ENCODE data around the gene TMPRSS15. TPM values are rescaled to one million over a fixed set of nuclear protein-coding genes. Genes with fewer than 3 reads are reported as not detected.

The TMPRSS15 gene
- total RNA-seq, 3 donors from 2014 or later, result not detected

GRCh38 chr21:18369115-18369514 lies 34.5 kb downstream of the TMPRSS15 start:
- H3K4me1 ChIP-seq (ENCODE audit: low read depth), result no peaks in the 10 kb centered on the region
- no peak overlapping the region for H3K4me3 ChIP-seq
- DNase-seq (peak in 1 of 3 donors; percentile 22), ATAC-seq (no peak)
- no peaks in the 10 kb centered on the region for H3K9me3 ChIP-seq
- intact Hi-C loops (cut with DNase I, micrococcal nuclease), result no loop called here
- TF ChIP-seq CTCF (IDR thresholded peaks at IDR 0.05), result no peak
- H3K36me3 ChIP-seq (ENCODE audit: low read depth), result no peaks in the 10 kb centered on the region

- H3K4me3 ChIP-seq, result no peak overlapping the region
- no peaks in the 10 kb centered on the region for H3K4me1 ChIP-seq (ENCODE audit: low read depth)
- ATAC-seq (no peak), DNase-seq (no peak)
- TF ChIP-seq CTCF (IDR thresholded peaks at IDR 0.05), result no peak
- intact Hi-C loops (cut with DNase I, micrococcal nuclease), result no loop called here
- no peaks in the 10 kb centered on the region for H3K9me3 ChIP-seq
- H3K36me3 ChIP-seq (ENCODE audit: low read depth), result no peaks in the 10 kb centered on the region
Measured at GRCh38 chr21:18368205-18368604, 35.4 kb downstream of the TMPRSS15 start.

GRCh38 chr21:18356801-18357200 lies 46.8 kb downstream of the TMPRSS15 start:
- no peak overlapping the region for H3K4me3 ChIP-seq
- H3K9me3 ChIP-seq, result no peaks in the 10 kb centered on the region
- no peaks in the 10 kb centered on the region for H3K4me1 ChIP-seq (ENCODE audit: low read depth)
- H3K36me3 ChIP-seq (ENCODE audit: low read depth), result no peaks in the 10 kb centered on the region
- DNase-seq, result no peak
- intact Hi-C loops (cut with DNase I, micrococcal nuclease), result no loop called here
- no peak for ATAC-seq
- no peak for TF ChIP-seq CTCF (IDR thresholded peaks at IDR 0.05)

GRCh38 chr21:18354947-18355346 lies 48.6 kb downstream of the TMPRSS15 start:
- no peak for ATAC-seq
- no peaks in the 10 kb centered on the region for H3K9me3 ChIP-seq
- no peak overlapping the region for H3K4me3 ChIP-seq
- TF ChIP-seq CTCF (IDR thresholded peaks at IDR 0.05), result no peak
- intact Hi-C loops (cut with DNase I, micrococcal nuclease), result no loop called here
- H3K36me3 ChIP-seq (ENCODE audit: low read depth), result no peaks in the 10 kb centered on the region
- no peak for DNase-seq
- H3K4me1 ChIP-seq (ENCODE audit: low read depth), result no peaks in the 10 kb centered on the region

- DNase-seq, result no peak
- TF ChIP-seq CTCF (IDR thresholded peaks at IDR 0.05), result no peak
Measured at GRCh38 chr21:18350216-18350615, 53.4 kb downstream of the TMPRSS15 start.

GRCh38 chr21:18349468-18349867 lies 54.1 kb downstream of the TMPRSS15 start:
- no peak for ATAC-seq
- H3K4me3 ChIP-seq, result no peak overlapping the region
- intact Hi-C loops (cut with DNase I, micrococcal nuclease), result no loop called here
- no peak for TF ChIP-seq CTCF (IDR thresholded peaks at IDR 0.05)
- DNase-seq, result no peak
- no peaks in the 10 kb centered on the region for H3K9me3 ChIP-seq
- no peaks in the 10 kb centered on the region for H3K36me3 ChIP-seq (ENCODE audit: low read depth)
- H3K4me1 ChIP-seq (ENCODE audit: low read depth), result no peaks in the 10 kb centered on the region

More at GRCh38 chr21:18350216-18350615, 53.4 kb downstream of the TMPRSS15 start:
- Histone ChIP-seq H3K4me1 (ENCODE audit: low read depth) (no peaks in the 10 kb centered on the region), H3K36me3 (ENCODE audit: low read depth) (no peaks in the 10 kb centered on the region), H3K4me3 (no peak overlapping the region), H3K9me3 (no peaks in the 10 kb centered on the region)
- no peak for ATAC-seq
- intact Hi-C loops (cut with DNase I, micrococcal nuclease), result no loop called here
